ENCODE data around the gene NUAK2. TPM values are rescaled to one million over a fixed set of nuclear protein-coding genes. Genes with fewer than 3 reads are reported as not detected.

The NUAK2 gene
- total and polyA plus RNA-seq, 2 of the 8 experiments (the other 6 are each of a cell fraction or from before 2014, with no cell fraction given): 9.4 to 12.9 TPM

DNA sequence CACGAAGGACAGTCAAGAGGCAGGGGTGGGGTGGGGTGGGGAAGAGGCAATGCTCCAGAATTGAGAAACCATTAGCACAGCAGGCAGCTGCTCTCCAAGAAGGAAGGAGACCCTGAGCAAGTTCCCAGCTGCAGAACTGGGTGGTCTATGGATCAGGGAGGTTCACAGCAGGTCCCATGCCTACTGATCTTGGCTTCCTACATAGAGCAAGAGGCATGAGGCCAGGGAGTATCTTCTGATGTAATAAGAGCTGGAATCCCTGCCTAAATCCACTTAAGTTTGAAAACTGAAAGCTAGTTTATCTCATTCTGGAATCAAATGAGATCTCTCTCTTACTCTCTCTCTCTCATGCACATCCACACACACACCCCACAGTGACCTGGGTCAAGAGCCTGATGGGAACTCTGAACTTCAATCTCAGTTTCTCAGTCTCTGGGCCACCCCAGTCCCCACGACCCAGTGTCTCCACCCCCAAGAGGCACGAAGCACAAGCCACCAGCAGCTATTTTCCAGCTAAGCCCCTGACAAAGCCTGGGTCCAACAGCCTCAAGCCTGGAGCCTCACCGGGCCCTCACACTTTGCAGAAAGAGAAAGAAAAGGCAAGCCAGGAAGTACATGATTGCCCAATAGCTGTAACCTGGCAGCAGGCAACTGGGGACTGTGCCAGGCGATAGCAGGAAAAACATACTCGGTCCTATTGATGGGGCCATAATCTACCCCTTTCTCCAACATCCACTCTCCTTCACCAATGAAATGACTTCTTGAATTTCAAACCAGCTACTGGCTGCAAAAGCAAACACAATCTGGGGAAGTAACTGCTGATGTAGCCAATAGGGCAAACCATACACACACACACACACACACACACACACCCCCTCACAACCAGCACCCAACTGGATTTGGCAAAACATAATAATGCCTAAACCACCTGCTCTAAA lies 2.2 kb downstream of the NUAK2 start:
- H3K56ac ChIP-seq (replicated peaks; ENCODE audit: insufficient read length, low read depth, low read length): peak overlapping the region; percentile 18
- ChIA-PET CTCF (ENCODE audit: partially characterized antibody) (interaction anchor here (0.9 to 67.1 kb wide), 7 partner anchors 12 to 137 kb away, joined by 3 to 2424 read pairs (median 9); partner anchors contain the start of gene BLACAT1), POLR2A (ENCODE audit: partially characterized antibody) (interaction anchor here (0.7 to 11.0 kb wide), 7 partner anchors 13 to 425 kb away, joined by 3 to 134 read pairs (median 7); no protein-coding TSS in a partner anchor)
- H3K23ac ChIP-seq (ENCODE audit: insufficient read length): no peak overlapping the region
- no peak overlapping the region for H3K14ac ChIP-seq (ENCODE audit: insufficient read length)
- H3K36me3 ChIP-seq (ENCODE audit: control insufficient read depth in 2 of 4, insufficient read depth in 4 of 4, low read length in 3 of 4): peaks cover 0 to 4% (median 0%) of the 10 kb centered on the region in 4 experiments; a peak in 2 of 8 replicates
- peak overlapping the region; percentile 12 to 93 (median 24); a peak in 5 of 8 replicates for H3K4me3 ChIP-seq (ENCODE audit: extremely low read depth in 1 of 4, insufficient read depth in 2 of 4, low read depth in 3 of 4, low read length in 4 of 4)
- no peak overlapping the region for H4K91ac ChIP-seq (replicated peaks; ENCODE audit: insufficient read length, low read length)
- H2BK12ac ChIP-seq (ENCODE audit: low read depth, low read length): no peak overlapping the region
- H3K9ac ChIP-seq (replicated peaks in 1 of 4; ENCODE audit: extremely low read depth in 1 of 4, low read depth in 3 of 4, low read length in 3 of 4): no peak overlapping the region; a peak in 1 of 7 replicates
- no peak overlapping the region for H2AFZ ChIP-seq (ENCODE audit: low read length)
- FAIRE-seq: no peak
- 0 out of 2 replicates have a peak overlapping the region, but pooled peaks have one; percentile 45 for H4K8ac ChIP-seq (ENCODE audit: extremely low read depth, insufficient read depth, low read length)
- H3K79me1 ChIP-seq (ENCODE audit: low read depth, low read length): peaks cover 40% of the 10 kb centered on the region
- peaks cover 11 to 32% of the 10 kb centered on the region in 2 experiments for H4K20me1 ChIP-seq (replicated peaks in 1 of 2; ENCODE audit: control insufficient read depth in 1 of 2, insufficient read depth in 2 of 2, low read length in 2 of 2)
- H3K9me3 ChIP-seq (ENCODE audit: insufficient read depth in 2 of 2, low read depth in 1 of 2, low read length in 1 of 2): no peaks in the 10 kb centered on the region
- H2BK20ac ChIP-seq (ENCODE audit: low read length): peak overlapping the region; percentile 38; the same call in 1 of the 2 replicates
- H4K5ac ChIP-seq (ENCODE audit: insufficient read length, low read depth, low read length): no peak overlapping the region
- peak overlapping the region; percentile 97 for H2BK15ac ChIP-seq (ENCODE audit: low read length)
- no peak overlapping the region for H3K27ac ChIP-seq (ENCODE audit: low read depth, low read length)
- H3K23me2 ChIP-seq (ENCODE audit: low read depth, low read length): peaks cover 8% of the 10 kb centered on the region
- 82% methylated on average over 6 of the region's 6 CpGs; no CpG with 5 or more reads in 1 of the 2 experiments for WGBS, 2 experiments (ENCODE audit: extremely low coverage in 1 of 2, insufficient coverage in 1 of 2, insufficient read length in 1 of 2, insufficient replicate concordance in 2 of 2, low coverage in 1 of 2, low lambda C conversion rate in 2 of 2, missing lambda C conversion rate in 1 of 2)
- peaks cover 28 to 63% of the 10 kb centered on the region in 2 experiments for H3K79me2 ChIP-seq (ENCODE audit: control insufficient read depth in 1 of 2, insufficient read depth in 2 of 2, low read length in 2 of 2)
- no peak overlapping the region for H3K4ac ChIP-seq (replicated peaks; ENCODE audit: insufficient read length, low read depth, low read length)
- H2BK120ac ChIP-seq (replicated peaks; ENCODE audit: low read depth, low read length): no peak overlapping the region
- 0 out of 2 replicates have a peak overlapping the region, but pooled peaks have one; percentile 38 for H2BK5ac ChIP-seq (ENCODE audit: low read depth, low read length)
- H3K27me3 ChIP-seq (replicated peaks in 1 of 4; ENCODE audit: control insufficient read depth in 3 of 4, extremely low read depth in 1 of 4, insufficient read depth in 3 of 4, low read length in 3 of 4): no peaks in the 10 kb centered on the region
- H3K4me1 ChIP-seq (replicated peaks in 1 of 4; ENCODE audit: control insufficient read depth in 3 of 4, insufficient read depth in 4 of 4, low read length in 3 of 4): peaks cover 26 to 42% (median 33%) of the 10 kb centered on the region in 4 experiments
- no peak overlapping the region for H2AK5ac ChIP-seq (ENCODE audit: low read depth, low read length)
- peak overlapping the region; percentile 40 to 65 for H3K4me2 ChIP-seq (ENCODE audit: insufficient read depth in 1 of 2, low read depth in 2 of 2, low read length in 2 of 2)
- peak overlapping the region; percentile 74; the same call in 1 of the 2 replicates for H3K18ac ChIP-seq (ENCODE audit: extremely low read depth, low read length)
- no peak for DNase-seq (ENCODE audit: low read depth in 1 of 2, low spot score in 2 of 2)
- TF ChIP-seq SIX5 (IDR thresholded peaks at IDR 0.05; ENCODE audit: low read depth, low read length) (no peak), SP2 (IDR thresholded peaks at IDR 0.05; ENCODE audit: low read length) (no peak), ASH2L (IDR thresholded peaks at IDR 0.05; ENCODE audit: low read length) (no peak), SRF (IDR thresholded peaks at IDR 0.05; ENCODE audit: low read depth, low read length) (no peak), YY1 (IDR thresholded peaks at IDR 0.05; ENCODE audit: low read depth, low read length) (no peak), POLR2A (IDR thresholded peaks at IDR 0.05; ENCODE audit: control extremely low read depth in 1 of 2, low read depth in 2 of 2, low read length in 2 of 2) (peak in 1 of 2 experiments; percentile 57; a peak in 1 of 3 replicates), POLR2AphosphoS5 (IDR thresholded peaks at IDR 0.05; ENCODE audit: low read depth, low read length) (0 out of 2 replicates have a peak, but pooled peaks have one; percentile 9), SUZ12 (IDR thresholded peaks at IDR 0.05; ENCODE audit: low read length) (no peak)
- TF ChIP-seq, protein P1, sequence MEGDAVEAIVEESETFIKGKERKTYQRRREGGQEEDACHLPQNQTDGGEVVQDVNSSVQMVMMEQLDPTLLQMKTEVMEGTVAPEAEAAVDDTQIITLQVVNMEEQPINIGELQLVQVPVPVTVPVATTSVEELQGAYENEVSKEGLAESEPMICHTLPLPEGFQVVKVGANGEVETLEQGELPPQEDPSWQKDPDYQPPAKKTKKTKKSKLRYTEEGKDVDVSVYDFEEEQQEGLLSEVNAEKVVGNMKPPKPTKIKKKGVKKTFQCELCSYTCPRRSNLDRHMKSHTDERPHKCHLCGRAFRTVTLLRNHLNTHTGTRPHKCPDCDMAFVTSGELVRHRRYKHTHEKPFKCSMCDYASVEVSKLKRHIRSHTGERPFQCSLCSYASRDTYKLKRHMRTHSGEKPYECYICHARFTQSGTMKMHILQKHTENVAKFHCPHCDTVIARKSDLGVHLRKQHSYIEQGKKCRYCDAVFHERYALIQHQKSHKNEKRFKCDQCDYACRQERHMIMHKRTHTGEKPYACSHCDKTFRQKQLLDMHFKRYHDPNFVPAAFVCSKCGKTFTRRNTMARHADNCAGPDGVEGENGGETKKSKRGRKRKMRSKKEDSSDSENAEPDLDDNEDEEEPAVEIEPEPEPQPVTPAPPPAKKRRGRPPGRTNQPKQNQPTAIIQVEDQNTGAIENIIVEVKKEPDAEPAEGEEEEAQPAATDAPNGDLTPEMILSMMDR (IDR thresholded peaks at IDR 0.05; ENCODE audit: control extremely low read depth in 1 of 3, insufficient read depth in 1 of 3, low read depth in 1 of 3, low read length in 3 of 3): no peak
